Suprapubic skin (tissue), 4 donors: ENCODE data around the gene FGFBP3. TPM values are rescaled to one million over a fixed set of nuclear protein-coding genes. Genes with fewer than 3 reads are reported as not detected.

Experiments
- DNase-seq, 2 donors: peaks; one replicate each; pipeline ENCODE4 v3.0.0-alpha.2; 2019; ENCODE audit warnings: low spot score in 2 of 2
- H3K27ac ChIP-seq: fragments of 200-600 bp; sonication (generic); one replicate; pipeline ENCODE4 v1.5.1; 2019
- H3K27me3 ChIP-seq: fragments of 200-600 bp; sonication (generic); one replicate; pipeline ENCODE4 v1.5.1; 2019
- H3K36me3 ChIP-seq: fragments of 200-600 bp; sonication (generic); one replicate; pipeline ENCODE4 v1.5.1; 2019
- H3K4me1 ChIP-seq: fragments of 200-600 bp; sonication (generic); one replicate; pipeline ENCODE4 v1.5.1; 2019
- H3K4me3 ChIP-seq: fragments of 200-600 bp; sonication (generic); one replicate; pipeline ENCODE4 v1.5.1; 2019; ENCODE audit warnings: mild to moderate bottlenecking
- H3K9me3 ChIP-seq: fragments of 200-600 bp; sonication (generic); one replicate; pipeline ENCODE4 v1.5.1; 2019
- EP300 ChIP-seq: sonication (generic); formaldehyde crosslinking; IDR thresholded peaks from one replicate; pipeline ENCODE4 v1.6.1; 2017; ENCODE audit warnings: antibody characterized with exemption
- POLR2A ChIP-seq, 2 donors: fragments of 450-650 bp; IDR thresholded peaks; one replicate each; pipeline ENCODE4 v1.6.1; 2017; ENCODE audit warnings: antibody characterized with exemption in 2 of 2, mild to moderate bottlenecking in 2 of 2, moderate library complexity in 2 of 2
- POLR2AphosphoS5 ChIP-seq, 3 donors: sonication (generic); formaldehyde crosslinking; IDR thresholded peaks; one replicate each; pipeline ENCODE4 v1.6.1; 2017; ENCODE audit warnings: antibody characterized with exemption in 3 of 3
- WGBS: methylation state at CpG from one replicate; pipeline ENCODE4 v1.1.5; 2018; 5-methylcytosine and 5-hydroxymethylcytosine counted together
- total RNA-seq, 4 donors: library from RNA; depleted of rRNA; stranded (reverse); fragments of >200 nt; gene quantifications; one replicate each; pipeline ENCODE4 v1.1.0, GENCODE V29; 2016
- TF ChIP-seq, protein P1 (sequence below), 2 donors: fragments of 200-600 bp in 1 of 2; fragments of 450-650 bp in 1 of 2; sonication (generic) in 1 of 2; IDR thresholded peaks; one replicate each; pipeline ENCODE4 v1.5.1; 2016 to 2019; ENCODE audit warnings: antibody characterized with exemption in 2 of 2, mild to moderate bottlenecking in 1 of 2, moderate library complexity in 1 of 2

The FGFBP3 gene
- total RNA-seq, 4 donors from 2014 or later, result 0.23 to 1.0 (median 0.79) TPM

DNA sequence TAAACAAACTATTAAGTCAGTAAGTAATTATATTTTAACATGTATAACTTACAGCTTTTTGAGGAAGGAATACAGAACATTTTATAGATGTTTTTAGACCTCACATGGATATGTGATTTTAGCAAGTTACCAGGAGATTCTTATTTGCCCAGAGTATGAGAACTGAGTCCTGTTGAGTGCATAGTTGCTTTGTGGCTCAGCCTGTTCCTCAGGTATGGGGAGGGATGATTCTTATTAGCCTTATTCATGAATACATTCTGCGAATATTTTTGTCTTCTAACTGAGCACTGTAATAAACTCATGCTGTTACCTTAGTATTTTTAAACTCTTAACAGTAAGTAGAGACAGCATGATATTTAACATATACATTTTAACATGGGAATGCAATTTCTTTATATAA, 32.1 kb upstream of the FGFBP3 start:
- H3K4me3 ChIP-seq, result no peak overlapping the region
- no peak overlapping the region for H3K27ac ChIP-seq
- H3K27me3 ChIP-seq, result no peaks in the 10 kb centered on the region
- TF ChIP-seq POLR2A (IDR thresholded peaks at IDR 0.05) (no peak), POLR2AphosphoS5 (IDR thresholded peaks at IDR 0.05) (no peak)
- TF ChIP-seq, protein P1, sequence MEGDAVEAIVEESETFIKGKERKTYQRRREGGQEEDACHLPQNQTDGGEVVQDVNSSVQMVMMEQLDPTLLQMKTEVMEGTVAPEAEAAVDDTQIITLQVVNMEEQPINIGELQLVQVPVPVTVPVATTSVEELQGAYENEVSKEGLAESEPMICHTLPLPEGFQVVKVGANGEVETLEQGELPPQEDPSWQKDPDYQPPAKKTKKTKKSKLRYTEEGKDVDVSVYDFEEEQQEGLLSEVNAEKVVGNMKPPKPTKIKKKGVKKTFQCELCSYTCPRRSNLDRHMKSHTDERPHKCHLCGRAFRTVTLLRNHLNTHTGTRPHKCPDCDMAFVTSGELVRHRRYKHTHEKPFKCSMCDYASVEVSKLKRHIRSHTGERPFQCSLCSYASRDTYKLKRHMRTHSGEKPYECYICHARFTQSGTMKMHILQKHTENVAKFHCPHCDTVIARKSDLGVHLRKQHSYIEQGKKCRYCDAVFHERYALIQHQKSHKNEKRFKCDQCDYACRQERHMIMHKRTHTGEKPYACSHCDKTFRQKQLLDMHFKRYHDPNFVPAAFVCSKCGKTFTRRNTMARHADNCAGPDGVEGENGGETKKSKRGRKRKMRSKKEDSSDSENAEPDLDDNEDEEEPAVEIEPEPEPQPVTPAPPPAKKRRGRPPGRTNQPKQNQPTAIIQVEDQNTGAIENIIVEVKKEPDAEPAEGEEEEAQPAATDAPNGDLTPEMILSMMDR (IDR thresholded peaks at IDR 0.05), result no peak
- H3K36me3 ChIP-seq, result peaks cover 51% of the 10 kb centered on the region
- H3K9me3 ChIP-seq, result no peaks in the 10 kb centered on the region
- 62% methylated on average over 1 of the region's 1 CpG for WGBS
- no peak for DNase-seq
- H3K4me1 ChIP-seq, result no peaks in the 10 kb centered on the region

DNA sequence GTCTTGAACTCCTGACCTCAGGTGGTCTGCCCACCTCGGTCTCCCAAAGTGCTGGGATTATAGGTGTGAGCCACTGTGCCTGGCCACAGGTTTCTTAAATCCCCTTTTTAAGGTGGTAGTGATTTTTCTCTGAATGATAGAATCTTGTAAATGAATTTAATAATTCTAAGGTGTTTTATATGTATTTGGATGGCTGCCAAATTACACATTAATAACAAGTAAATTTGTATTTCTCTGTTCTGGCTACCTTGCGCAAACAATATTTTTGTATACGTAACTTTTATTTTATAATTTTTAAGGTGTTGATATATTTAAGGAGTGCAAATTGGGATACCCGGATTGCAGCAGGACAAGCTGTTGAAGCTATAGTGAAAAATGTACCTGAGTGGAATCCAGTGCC, 30.4 kb upstream of the FGFBP3 start:
- H3K4me3 ChIP-seq, result no peak overlapping the region
- no peak overlapping the region for H3K27ac ChIP-seq
- H3K9me3 ChIP-seq, result no peaks in the 10 kb centered on the region
- 94% methylated on average over 4 of the region's 4 CpGs for WGBS
- DNase-seq, result no peak
- TF ChIP-seq POLR2AphosphoS5 (IDR thresholded peaks at IDR 0.05) (no peak), POLR2A (IDR thresholded peaks at IDR 0.05) (no peak), EP300 (no peak)
- TF ChIP-seq, protein P1 (IDR thresholded peaks at IDR 0.05), result no peak
- H3K4me1 ChIP-seq, result peaks cover 6% of the 10 kb centered on the region
- H3K27me3 ChIP-seq, result no peaks in the 10 kb centered on the region
- H3K36me3 ChIP-seq, result peaks cover 40% of the 10 kb centered on the region

DNA sequence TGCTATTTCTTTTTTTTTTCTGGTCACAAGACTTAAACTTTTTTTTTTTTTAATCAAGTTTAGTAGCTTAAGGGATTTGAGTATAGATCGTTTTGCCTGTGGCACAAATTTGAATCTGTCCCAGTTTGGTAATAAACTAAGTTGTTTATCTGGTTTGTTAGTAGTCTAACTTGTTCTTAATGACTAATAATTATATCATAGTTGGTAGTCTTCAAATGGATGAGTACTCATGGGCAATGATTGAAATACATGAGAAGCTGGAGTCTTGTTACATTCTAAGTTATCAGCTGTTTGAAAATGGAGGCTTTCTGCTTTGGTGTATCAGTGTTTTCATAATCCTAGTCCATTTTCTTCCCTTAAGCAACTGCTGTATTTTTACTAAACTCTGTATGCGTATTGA, 26.6 kb upstream of the FGFBP3 start:
- no peak overlapping the region for H3K27ac ChIP-seq
- H3K4me3 ChIP-seq, result no peak overlapping the region
- H3K4me1 ChIP-seq, result peaks cover 29% of the 10 kb centered on the region
- no peaks in the 10 kb centered on the region for H3K9me3 ChIP-seq
- no peaks in the 10 kb centered on the region for H3K27me3 ChIP-seq
- WGBS, result 78% methylated on average over 2 of the region's 2 CpGs
- peaks cover 20% of the 10 kb centered on the region for H3K36me3 ChIP-seq
- TF ChIP-seq EP300 (no peak), POLR2AphosphoS5 (IDR thresholded peaks at IDR 0.05) (no peak), POLR2A (IDR thresholded peaks at IDR 0.05) (no peak)
- TF ChIP-seq, protein P1 (IDR thresholded peaks at IDR 0.05), result no peak
- no peak for DNase-seq

DNA sequence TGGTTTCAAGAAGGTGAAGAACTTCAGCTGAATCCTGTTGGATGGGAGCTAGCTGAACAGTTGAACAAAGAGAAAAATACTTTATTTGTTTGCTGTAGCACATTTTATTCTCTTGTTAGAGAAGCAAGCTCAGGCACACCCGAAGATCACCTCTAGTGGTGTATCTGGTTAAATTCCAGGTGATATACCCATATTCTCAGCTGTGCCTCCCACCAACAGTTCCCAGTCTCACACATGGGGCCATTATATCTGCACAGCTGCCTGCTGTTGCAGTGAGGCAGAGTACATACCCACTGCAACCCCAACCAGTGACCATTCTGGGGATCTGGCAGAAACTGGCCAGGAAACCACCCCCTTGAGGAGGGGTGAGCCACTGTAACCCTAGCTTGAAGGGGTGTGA, 23.5 kb upstream of the FGFBP3 start:
- H3K4me1 ChIP-seq, result peaks cover 40% of the 10 kb centered on the region
- DNase-seq, result no peak
- H3K27me3 ChIP-seq, result no peaks in the 10 kb centered on the region
- WGBS, result 85% methylated on average over 1 of the region's 1 CpG
- TF ChIP-seq POLR2A (IDR thresholded peaks at IDR 0.05) (no peak), POLR2AphosphoS5 (IDR thresholded peaks at IDR 0.05) (no peak), EP300 (no peak)
- TF ChIP-seq, protein P1 (IDR thresholded peaks at IDR 0.05), result no peak
- H3K4me3 ChIP-seq, result no peak overlapping the region
- peaks cover 14% of the 10 kb centered on the region for H3K36me3 ChIP-seq
- no peak overlapping the region for H3K27ac ChIP-seq
- no peaks in the 10 kb centered on the region for H3K9me3 ChIP-seq

DNA sequence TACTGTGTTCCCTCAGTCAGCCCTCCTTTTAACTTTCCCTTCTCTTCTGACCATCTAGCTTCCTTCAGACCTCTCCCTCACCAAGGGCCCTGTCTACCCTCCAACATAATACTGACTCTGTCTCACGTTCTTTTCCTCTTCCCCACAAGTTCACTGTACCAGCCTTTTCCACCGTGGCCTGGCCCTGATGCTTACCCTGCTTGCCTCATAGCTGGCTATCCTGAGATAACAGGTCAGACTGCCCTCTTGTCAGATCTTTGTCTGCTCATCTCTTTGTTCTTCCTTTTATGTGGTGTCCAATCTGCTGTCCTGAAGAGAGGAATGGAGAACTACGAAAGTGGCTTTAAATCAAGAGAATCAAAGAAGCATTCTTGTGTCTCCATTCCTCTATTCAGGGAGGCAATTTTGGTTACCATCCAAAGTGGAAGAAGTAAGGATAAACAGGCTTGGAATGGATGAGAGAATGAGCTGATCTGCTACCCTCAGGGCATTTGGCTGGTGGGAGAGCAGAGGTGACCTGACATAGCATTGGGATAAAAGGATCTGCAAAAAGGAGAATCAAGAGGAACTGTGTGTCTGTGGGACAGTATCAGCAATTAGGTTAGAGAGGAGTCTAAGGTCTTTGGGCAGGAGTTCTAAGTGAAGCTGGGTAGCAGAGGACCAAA, 22.4 kb upstream of the FGFBP3 start:
- Histone ChIP-seq H3K4me1 (peaks cover 43% of the 10 kb centered on the region), H3K27me3 (no peaks in the 10 kb centered on the region), H3K27ac (no peak overlapping the region), H3K9me3 (no peaks in the 10 kb centered on the region), H3K36me3 (peaks cover 8% of the 10 kb centered on the region), H3K4me3 (no peak overlapping the region)
- 52% methylated on average over 3 of the region's 3 CpGs for WGBS
- no peak for TF ChIP-seq POLR2A (IDR thresholded peaks at IDR 0.05)
- no peak for TF ChIP-seq EP300
- TF ChIP-seq, protein P1 (IDR thresholded peaks at IDR 0.05), result no peak
- no peak for TF ChIP-seq POLR2AphosphoS5 (IDR thresholded peaks at IDR 0.05)
- DNase-seq, result no peak
